G401.6 (cell line): ENCODE measurements around the gene CUX1.
"Not testable (repeated sequence)": the region's sequence is repeated elsewhere in the genome, so short reads cannot be mapped to it uniquely, and the experiment has no call there.

Experiments used
- FAIRE-seq: peaks from 2 replicates; lab custom pipeline; 2012; peaks lifted over from hg19 to GRCh38; lab: Jason Lieb, UNC

The CUX1 gene

GRCh38 chr7:102317231-102318059, 500.0 kb downstream of the CUX1 start:
- no peak for FAIRE-seq

GRCh38 chr7:102318482-102318971, 501.1 kb downstream of the CUX1 start:
- no peak for FAIRE-seq

GRCh38 chr7:102319671-102320070, 502.2 kb downstream of the CUX1 start:
- no peak for FAIRE-seq

DNA sequence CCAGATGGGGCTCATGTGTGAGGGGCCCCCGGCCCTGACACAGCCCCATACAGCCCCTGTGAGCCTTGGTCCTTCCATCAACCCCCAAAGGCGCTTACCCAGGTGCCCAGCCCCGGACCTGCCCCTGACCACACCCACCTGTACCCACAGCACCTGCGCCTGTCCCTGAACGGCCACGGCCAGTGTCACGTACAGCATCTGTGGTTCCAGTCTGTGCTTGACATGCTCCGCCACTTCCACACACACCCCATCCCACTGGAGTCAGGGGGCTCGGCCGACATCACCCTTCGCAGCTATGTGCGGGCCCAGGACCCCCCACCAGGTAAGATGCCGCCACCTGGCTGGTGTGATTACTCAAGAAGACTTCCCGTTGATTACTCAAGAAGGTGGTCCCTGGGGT, 502.8 kb downstream of the CUX1 start:
- FAIRE-seq: no peak

GRCh38 chr7:102320601-102321350, 503.4 kb downstream of the CUX1 start:
- no peak for FAIRE-seq

- FAIRE-seq: no peak
Measured at GRCh38 chr7:102321351-102322201, 504.1 kb downstream of the CUX1 start.

GRCh38 chr7:102322202-102322715, 504.8 kb downstream of the CUX1 start:
- FAIRE-seq: no peak

GRCh38 chr7:102323914-102324195, 506.4 kb downstream of the CUX1 start:
- no peak for FAIRE-seq

- not testable (repeated sequence) for FAIRE-seq
Measured at GRCh38 chr7:102325106-102325505, 507.7 kb downstream of the CUX1 start.

- no peak for FAIRE-seq
Measured at GRCh38 chr7:102326157-102326889, 508.9 kb downstream of the CUX1 start.

GRCh38 chr7:102327183-102327582, 509.8 kb downstream of the CUX1 start:
- FAIRE-seq: not testable (repeated sequence)

DNA sequence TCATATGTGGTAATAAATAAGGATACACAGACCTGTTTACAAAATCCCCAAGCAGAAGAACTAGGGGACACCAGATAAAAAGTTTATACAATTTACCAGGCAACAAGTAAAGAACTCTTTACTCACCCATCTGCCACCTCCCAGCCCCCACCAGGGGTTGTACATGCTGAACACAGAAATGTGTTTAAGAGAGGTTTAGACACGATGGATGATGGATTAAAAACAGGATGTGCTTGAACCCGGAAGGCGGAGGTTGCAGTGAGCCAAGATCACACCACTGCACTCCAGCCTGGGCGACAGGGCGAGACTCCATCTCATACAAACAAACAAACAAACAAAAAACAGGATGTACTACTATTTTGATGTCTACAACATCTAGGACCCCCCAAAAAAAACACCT, 511.4 kb downstream of the CUX1 start:
- not testable (repeated sequence) for FAIRE-seq

- FAIRE-seq: not testable (repeated sequence)
Measured at GRCh38 chr7:102329366-102329765, 511.9 kb downstream of the CUX1 start.

DNA sequence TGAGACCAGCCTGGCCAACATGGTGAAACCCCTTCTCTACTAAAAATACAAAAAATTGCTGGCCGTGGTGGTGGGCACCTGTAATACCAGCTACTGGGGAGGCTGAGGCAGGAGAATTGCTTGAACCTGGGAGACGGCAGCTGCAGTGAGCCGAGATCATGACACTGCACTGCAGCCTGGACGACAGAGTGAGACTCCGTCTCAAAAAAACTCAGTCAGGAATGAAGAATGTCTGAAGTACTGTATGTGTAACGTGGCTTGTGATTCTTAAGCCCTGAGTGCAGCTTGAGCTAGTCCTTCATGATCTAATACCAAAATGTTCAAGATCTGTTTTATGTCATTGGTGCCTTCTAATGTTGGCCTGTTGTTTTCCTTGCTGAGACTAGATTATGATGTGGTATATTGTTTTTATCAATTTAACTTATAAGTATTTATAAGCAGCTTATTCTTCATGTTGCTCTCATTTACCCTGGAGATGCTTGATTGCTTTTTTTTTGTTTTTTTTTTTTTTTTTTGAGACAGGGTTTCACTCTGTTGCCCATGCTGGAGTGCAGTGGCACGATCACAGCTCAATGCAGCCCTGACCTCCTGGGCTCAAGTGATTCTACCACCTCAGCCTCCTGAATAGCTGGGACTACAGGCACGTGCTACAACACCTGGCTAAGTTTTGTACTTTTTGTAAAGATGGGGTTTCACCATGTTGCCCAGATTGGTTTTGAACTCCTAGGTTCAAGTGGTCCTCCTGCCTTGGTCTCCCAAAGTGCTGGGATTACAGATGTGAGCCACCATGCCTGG, 513.4 kb downstream of the CUX1 start:
- FAIRE-seq: not testable (repeated sequence)
